GM18951 (cell line): ENCODE measurements around the gene CATSPERB.
"Not testable (repeated sequence)": the region's sequence is repeated elsewhere in the genome, so short reads cannot be mapped to it uniquely, and the experiment has no call there.

Experiments used
- POLR2A ChIP-seq: IDR thresholded peaks from 4 replicates; pipeline ENCODE4 v1.6.1; 2011; ENCODE audit warnings: mild to moderate bottlenecking; ENCODE audit not compliant: insufficient read length, insufficient read depth; ENCODE audit errors: extremely low read depth
- in situ Hi-C: fragments of 300-500 bp; cut with MboI; formaldehyde crosslinking; loops from one replicate; pipeline ENCODE4 v1.12.0; 2022; ENCODE audit warnings: low sequenced_read_pairs, mixed read lengths, inconsistent platforms; ENCODE audit not compliant: unreplicated experiment

The CATSPERB gene

DNA sequence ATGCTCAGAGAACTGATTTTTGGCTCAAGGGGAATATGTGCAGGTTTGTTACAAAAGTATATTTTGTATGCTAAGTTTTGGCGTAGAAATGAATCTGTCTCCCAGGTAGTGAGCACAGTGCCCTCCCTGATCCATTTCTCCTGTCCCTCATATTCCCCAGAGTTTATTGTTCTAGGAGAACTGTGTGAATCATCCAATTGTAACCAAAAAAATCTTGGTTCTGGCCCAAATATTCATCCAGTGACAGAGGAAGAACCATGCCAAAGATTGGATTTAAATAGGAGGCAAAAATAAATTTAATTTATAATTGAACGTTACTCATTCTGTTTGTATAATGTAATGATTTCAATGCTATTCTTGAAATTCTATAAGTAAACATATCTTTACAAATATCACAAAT lies 4.8 kb downstream of the CATSPERB start:
- no peak for TF ChIP-seq POLR2A
- in situ Hi-C loops: no loop called here

DNA sequence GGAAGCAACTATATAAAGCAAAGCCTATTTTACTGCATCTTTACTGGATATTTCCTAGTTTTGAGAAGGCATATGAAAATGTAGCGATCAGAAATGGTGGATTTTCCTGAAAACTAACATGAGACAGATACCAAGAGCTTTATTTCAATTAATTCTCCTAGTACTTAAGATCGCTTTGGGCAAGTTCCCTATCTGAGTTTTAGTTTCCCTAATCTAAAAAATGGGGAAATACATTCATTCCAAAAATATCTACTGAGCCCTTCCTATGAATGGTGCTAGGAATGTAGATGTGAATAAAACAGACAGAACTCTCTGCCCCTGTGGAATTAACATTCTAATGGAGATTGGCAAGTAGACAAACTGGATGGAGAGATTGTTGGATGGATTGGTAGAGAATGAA lies 8.4 kb downstream of the CATSPERB start:
- no peak for TF ChIP-seq POLR2A
- in situ Hi-C loops: no loop called here

DNA sequence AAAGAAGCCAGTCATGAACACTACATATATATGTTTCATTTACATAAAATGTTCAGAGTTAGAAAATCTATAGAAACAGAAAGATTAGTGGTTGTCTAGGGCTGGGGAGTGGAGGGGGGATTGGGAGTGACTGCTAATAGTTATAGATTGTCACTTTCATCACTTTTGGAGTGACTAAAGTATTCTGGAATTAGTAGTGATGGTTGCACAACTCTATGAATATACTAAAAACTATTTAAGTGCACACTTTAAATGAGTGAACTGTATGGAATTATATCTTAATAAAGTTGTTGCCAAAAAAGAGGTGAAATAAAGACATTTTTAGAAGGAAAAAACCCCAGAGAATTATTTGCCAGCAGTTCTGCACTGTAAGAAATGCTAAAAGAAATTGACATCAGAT lies 9.5 kb downstream of the CATSPERB start:
- in situ Hi-C loops: no loop called here
- no peak for TF ChIP-seq POLR2A

DNA sequence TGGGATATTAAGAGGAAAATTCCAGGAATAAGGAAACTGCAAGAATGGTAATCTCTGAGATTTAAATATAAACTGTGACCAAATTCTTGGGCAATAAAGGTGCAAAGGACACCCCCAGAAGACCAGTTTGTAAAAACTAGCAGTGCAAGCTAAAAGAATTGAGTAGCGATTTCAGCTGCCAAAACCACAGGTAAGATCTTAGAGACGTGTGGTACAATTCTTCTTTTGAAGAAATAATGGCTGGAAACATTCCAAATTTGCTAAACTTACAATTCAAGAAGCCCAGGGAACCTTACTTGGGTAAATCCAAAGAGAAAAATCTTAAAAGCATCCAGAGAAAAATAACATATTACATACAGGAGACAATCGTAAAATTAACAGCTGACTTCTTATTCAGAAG lies 12.0 kb downstream of the CATSPERB start:
- in situ Hi-C loops: no loop called here
- no peak for TF ChIP-seq POLR2A

DNA sequence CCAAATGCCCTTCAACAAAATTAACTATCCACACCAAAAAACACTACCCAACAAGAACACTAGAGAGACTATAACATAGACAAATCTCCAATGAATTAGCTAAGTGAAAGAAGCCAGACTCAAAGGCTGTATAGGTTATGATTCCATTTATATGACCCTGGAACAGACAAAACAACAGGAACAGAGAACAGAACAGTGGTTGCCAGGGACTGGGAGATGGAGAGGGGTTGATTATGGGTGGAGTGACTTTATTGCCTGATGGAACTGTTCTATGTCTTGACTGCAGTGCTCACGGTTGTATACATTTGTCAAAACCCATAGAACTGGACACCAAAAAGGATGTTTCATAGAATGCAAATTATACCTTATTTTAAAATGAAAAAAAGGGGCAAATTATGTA lies 14.9 kb downstream of the CATSPERB start:
- in situ Hi-C loops: no loop called here

DNA sequence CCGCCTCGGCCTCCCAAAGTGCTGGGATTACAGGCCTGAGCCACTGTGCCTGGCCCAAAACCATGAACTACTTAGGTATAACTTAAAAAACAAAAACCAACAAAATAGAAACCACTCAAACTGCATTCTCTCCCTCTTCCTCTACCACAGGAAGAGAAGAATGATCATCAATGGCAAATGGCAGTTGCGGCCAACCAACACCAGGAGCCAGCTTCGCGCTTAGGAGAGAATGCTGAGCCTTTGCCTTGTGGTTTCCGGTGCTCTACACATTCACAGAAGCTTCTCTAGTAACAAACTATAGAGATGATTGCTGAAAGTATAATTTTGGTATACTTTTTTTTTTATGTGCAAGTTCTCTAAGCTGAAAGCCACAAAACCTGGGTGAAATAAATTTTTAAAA lies 17.1 kb downstream of the CATSPERB start:
- in situ Hi-C loops: no loop called here
- no peak for TF ChIP-seq POLR2A

More for the DNA sequence above, 14.9 kb downstream of the CATSPERB start:
- no peak for TF ChIP-seq POLR2A

DNA sequence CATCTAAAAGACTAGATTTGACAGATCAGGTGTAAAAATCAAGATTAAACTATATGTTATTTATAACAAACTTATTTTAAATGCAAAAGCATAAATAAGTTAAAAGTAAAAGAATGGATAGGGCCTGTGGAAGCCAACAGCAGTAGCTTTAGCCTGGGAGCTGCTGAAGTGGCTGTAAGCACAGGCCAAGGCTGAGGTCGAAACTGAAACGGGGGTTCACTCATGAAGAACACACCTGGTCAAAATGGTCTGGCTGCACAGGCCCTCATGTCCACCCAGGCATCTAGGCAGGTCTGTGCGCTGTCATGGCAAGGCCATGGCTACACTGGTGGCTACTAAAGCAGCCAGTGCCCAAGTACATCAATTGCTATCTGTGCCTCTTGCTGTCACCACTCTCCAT lies 23.1 kb downstream of the CATSPERB start:
- in situ Hi-C loops: no loop called here
- no peak for TF ChIP-seq POLR2A

DNA sequence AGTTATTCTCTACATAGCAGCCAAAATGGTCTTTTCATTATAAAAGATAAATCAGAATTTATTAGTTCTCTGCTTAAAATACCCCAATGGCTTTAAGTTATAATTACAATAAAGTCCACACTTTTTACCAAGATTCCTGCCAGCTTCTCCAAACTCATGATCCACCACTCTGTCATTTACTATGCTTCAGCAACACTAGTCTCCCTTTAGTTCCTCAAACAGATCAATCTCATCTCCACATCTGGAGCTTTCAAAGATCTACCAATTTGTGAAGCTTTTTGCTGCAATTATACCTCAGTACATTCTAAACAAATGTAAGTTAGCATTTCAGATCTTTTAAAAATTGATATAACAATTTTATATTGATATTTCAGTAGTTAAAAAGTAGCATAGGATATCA lies 24.9 kb downstream of the CATSPERB start:
- in situ Hi-C loops: no loop called here
- TF ChIP-seq POLR2A: no peak

DNA sequence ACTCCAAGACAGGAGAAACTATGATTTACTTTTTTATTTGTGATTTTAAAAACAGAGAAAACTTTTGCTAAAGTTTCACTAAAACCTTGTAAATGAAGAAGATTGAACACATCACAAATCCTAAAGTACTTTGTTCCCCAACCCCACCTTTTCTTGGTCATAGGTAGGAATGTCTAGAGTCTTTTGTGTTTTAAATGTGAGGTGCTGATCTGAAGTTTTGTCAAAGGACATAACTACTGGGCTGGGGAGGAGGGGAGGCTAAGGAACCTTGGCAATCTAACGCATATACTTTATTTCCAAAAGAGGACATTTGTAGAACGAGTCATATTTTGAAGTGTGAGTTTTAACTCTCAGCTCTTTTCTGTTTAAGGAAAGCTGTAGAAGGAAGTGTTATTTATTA lies 37.2 kb downstream of the CATSPERB start:
- TF ChIP-seq POLR2A: no peak
- in situ Hi-C loops: no loop called here

DNA sequence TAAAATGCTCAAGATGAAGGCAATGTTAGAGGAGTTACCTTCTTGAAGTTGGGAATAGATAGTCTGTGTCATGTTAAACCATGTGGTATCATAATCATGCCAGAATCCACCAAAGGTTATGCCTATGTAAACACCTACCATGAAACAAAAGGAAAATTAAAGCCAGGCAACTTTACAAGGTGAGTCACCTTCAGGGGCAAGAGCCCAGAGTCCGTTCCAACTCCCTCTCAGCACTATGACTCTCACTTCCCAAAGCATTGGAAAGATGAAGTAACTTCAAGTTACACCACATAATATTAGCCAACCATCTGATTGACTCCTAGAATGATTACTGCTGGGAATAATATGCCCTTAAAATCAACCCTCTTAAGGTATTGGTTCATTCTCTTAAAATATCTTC lies 38.5 kb downstream of the CATSPERB start:
- in situ Hi-C loops: no loop called here
- no peak for TF ChIP-seq POLR2A

DNA sequence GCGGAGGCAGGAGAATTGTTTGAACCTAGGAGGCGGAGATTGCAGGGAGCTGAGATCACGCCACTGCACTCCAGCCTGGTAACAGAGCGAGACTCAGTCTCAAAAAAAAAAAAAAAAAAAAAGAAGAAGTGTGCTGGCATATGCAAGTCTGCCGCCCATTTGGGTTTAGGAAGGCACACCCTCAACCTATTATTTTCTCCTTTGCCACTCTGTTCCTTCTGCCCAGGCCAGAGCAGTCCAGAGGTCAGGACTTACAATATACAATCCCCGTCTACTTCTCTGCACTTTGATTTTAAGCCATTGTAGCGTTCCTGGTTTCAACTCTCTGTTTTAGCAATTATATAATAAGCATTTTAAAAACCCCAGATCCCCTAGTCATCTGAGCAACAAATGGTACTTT lies 39.8 kb downstream of the CATSPERB start:
- in situ Hi-C loops: no loop called here
- no peak for TF ChIP-seq POLR2A

DNA sequence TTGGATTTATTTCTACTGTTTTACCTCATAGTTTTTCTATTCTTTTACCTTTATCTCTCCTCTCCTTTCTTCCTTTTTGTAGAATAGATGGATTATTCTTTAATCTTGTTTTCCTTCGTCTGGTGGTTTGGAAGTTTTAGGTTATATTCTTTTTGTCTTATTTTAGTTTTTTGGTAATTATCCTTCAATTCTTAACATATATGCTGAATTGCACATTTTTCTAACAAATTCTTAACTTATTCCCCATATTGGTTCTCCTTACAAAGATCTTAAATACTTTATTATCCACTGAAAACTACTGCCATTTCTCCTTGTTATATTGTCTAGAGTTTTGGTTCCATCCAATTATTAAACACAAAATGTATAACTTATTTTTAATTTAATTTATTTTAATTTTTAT lies 42.3 kb downstream of the CATSPERB start:
- no peak for TF ChIP-seq POLR2A
- in situ Hi-C loops: no loop called here

DNA sequence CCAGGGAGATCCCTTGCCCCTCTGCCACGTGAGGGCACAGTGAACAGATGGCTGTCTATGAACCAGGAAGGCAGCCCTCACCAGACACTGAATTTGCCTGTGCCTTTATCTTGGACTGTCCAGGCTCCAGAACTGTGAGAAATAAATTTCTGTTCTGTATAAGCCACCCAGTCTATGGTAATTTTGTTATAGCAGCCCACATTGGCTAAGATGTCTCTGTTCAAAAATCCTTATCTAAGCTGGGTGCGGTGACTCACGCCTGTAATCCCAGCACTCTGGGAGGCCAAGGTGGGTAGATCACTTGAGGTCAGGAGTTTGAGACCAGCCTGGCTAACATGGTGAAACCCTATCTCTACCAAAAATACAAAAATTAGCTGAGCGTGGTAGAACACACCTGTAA lies 44.5 kb downstream of the CATSPERB start:
- in situ Hi-C loops: not testable (repeated sequence)

DNA sequence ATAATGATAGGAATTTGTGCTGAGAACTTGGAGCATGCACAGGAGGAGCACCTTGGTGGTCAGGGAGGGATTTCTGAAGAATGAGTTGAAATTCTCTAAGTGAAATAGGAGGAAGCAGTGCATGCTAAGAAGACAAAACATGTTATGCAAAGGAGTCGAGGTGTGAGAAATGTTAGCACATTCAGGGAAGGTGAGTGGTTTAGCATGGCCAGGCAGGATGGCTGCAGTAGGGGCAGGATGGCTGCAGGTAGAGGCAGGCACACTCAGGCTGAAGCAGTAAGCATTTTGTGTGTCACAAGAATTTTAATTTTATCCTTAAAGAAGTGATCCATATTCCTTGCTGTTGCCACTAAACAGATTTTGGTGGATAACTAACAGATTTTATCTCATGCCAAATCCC lies 46.3 kb downstream of the CATSPERB start:
- TF ChIP-seq POLR2A: no peak
- in situ Hi-C loops: no loop called here

DNA sequence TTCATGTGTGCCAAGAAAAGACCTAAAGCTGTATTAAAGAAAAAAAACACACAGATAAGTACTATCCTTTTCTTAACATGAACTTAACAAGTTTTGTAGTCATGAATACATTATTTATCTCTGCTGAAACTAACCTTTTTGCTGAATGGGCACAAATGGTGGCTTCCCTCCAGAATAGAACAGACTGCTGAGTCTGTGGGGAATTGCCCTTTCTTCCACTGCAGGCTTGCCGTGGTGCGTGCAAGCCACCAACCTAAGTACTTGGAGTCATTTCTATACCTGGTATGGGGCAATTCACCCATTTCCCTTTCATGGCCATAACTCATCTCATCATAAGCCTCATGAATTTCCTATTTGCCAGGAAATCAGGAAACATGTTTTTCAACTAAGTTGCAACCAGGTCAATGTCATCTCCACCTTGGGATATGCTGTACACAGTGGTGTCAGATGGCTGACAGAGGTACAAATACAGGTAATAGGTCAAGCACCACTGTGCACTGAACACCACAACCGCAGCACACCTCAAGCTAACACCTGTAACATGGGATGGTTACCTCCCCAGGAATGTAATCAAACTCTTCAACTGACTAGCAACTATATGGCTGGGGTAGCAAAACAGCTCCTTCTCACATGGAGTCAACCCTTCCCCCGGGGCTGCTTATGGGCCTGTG lies 49.9 kb downstream of the CATSPERB start:
- in situ Hi-C loops: no loop called here
- TF ChIP-seq POLR2A: no peak
